ENCODE measurements around the gene AGPAT4.
A peak's percentile ranks its signal among the peaks of the same experiment; 100 is the strongest.
"Not testable (repeated sequence)": the region's sequence is repeated elsewhere in the genome, so short reads cannot be mapped to it uniquely, and the experiment has no call there.

Gene AGPAT4

DNA sequence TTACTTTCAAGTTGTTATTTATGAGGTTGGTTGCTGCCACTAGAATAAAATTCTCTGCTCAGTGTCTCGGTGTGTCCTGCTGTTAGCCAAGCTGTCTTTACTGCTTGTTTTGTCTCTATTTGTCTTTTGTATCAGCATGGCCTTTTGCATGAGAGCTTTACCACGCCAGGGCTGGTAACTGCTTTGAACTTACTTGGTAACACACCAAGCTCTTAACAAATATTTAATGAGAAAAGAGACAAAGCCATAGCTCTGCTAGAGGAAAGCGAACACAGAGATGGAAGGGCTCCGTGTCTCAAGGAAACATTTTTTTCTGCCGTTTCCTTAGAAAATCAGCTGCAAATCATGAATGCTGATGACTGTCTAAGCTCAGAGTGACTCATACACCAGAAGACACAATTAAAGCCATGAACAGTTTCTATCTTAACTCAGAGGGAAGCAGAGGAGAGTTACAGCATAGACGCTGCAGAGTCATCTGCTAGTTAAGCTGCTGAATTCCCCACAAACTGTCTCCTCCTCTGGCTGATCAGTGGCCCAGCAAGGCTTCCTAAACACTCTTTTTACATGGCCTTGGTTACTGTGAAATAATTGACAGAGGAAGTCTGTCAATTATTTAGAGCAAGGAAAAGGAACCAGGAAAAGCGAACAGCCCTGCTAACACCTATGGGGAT, 44.8 kb downstream of the AGPAT4 start:
- H3K4me3 ChIP-seq (ENCODE audit: low read depth, low read length) = no peak overlapping the region
- DNase-seq (ENCODE audit: low read depth) = peak; percentile 23
- TF ChIP-seq, protein P1, sequence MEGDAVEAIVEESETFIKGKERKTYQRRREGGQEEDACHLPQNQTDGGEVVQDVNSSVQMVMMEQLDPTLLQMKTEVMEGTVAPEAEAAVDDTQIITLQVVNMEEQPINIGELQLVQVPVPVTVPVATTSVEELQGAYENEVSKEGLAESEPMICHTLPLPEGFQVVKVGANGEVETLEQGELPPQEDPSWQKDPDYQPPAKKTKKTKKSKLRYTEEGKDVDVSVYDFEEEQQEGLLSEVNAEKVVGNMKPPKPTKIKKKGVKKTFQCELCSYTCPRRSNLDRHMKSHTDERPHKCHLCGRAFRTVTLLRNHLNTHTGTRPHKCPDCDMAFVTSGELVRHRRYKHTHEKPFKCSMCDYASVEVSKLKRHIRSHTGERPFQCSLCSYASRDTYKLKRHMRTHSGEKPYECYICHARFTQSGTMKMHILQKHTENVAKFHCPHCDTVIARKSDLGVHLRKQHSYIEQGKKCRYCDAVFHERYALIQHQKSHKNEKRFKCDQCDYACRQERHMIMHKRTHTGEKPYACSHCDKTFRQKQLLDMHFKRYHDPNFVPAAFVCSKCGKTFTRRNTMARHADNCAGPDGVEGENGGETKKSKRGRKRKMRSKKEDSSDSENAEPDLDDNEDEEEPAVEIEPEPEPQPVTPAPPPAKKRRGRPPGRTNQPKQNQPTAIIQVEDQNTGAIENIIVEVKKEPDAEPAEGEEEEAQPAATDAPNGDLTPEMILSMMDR (IDR thresholded peaks at IDR 0.05; ENCODE audit: control insufficient read depth, extremely low read depth, insufficient read depth) = no peak

DNA sequence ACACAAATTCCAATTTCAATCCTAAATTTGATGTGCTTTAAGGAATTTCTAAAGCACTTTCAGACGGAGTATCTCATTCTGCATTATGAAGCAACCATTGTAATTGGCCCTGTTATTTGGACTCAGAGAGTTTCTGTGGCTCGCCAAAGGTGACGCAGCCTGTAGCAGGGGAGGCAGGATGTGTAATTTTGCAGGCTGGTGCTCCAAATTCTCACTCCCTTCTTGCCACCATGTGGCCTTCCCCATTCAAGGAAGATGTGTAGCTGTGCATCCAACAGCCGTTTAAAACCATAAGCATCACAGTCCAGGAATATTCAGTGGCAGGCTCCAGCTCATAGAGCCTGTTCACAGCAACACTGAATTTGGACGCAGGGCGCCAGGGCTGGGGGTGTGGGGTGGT, 45.8 kb downstream of the AGPAT4 start:
- H3K4me3 ChIP-seq (ENCODE audit: low read depth, low read length) = no peak overlapping the region
- TF ChIP-seq, protein P1 (IDR thresholded peaks at IDR 0.05; ENCODE audit: control insufficient read depth, extremely low read depth, insufficient read depth) = no peak
- no peak for DNase-seq (ENCODE audit: low read depth)

DNA sequence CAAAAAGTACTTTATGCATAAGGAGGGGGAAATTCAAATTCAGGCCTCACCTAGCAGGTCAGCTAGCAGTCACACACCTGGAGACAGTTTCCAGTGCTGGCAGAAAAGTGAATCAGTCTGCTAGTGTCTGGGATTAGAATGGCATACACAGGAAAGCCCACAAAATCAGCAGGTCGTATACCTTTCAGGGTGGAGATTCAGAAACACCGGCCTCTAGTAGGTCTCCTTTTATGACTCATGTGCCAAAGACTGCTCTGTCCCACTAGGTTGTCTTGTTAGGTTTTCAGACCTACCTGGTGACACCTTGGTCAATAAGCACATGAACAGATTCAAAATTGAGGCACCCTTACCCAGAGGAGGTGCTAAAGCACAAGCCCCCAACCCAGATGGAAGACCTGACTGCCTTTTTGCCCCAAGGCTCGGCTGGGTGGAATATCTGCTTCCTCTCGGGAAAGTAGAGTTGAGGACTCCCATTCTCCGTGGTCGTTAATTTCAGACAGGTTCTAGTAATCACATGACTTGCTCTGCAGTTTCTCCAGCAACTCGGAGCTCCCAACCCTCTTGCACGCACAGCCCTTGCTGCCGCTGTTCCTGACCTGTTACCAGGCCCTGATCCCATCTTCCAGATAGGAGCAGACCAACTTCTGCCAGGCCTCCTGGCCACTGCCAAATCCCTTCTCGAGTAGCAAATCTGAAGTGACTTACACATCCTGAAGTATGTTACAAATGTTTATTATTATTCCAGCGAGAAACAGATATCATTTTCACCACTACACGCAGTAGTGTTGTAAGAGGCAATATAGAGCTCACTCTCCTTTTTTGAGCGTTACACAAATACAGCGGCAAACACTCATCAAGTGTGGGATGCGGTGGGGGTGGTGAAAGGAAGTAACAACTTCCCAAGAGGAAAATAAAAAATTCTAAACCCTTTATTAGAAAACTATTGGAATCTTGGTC, 46.6 kb downstream of the AGPAT4 start:
- H3K4me3 ChIP-seq (ENCODE audit: low read depth, low read length) = no peak overlapping the region
- TF ChIP-seq, protein P1 (IDR thresholded peaks at IDR 0.05; ENCODE audit: control insufficient read depth, extremely low read depth, insufficient read depth) = no peak
- no peak for DNase-seq (ENCODE audit: low read depth)

DNA sequence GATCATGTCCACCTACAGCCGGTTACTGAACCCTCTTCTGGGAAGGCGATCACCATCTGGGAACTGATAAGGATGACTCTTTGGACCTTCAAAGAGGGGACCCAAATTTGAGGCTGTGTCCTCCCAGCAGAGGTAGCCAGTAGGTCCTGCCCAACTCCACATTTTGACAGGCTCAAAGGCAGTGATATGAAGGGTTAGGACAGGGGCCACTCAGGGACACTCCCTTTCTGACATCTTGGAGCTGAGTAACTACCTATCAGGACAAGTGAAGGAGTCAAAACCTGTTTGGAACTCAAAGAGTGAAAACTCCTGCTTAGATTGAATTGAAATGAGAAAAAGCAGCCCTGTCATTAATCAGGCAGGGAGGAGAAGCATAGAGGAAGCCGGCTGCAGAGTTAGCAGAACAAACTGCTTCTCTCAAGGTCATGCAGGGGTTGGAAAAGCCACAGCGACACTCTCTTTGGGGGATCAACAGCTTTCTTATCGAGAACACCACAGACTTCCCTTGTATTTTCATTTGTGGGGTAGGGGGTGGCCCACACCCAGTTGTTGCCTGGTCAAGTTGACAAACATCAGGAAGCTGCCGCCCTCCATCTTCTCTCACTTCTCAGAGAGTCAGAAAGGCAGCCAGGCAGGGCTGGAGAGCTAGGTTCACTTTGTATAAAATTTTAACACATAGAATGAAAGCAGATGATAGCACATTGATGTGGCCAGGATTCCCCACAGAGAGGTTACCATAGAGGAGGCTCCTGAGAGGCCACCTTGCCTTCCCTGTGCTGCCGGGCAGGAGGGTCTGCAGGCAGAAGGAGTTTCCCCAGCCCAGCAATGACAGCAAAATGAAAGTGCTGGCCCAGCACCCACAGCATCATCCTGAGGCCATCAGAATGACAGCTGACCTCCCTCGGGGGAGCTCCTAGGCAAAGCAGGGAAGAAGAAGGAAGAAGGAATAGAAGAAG, 47.6 kb downstream of the AGPAT4 start:
- DNase-seq (ENCODE audit: low read depth) = no peak
- H3K4me3 ChIP-seq (ENCODE audit: low read depth, low read length) = no peak overlapping the region
- TF ChIP-seq, protein P1 (IDR thresholded peaks at IDR 0.05; ENCODE audit: control insufficient read depth, extremely low read depth, insufficient read depth) = no peak

DNA sequence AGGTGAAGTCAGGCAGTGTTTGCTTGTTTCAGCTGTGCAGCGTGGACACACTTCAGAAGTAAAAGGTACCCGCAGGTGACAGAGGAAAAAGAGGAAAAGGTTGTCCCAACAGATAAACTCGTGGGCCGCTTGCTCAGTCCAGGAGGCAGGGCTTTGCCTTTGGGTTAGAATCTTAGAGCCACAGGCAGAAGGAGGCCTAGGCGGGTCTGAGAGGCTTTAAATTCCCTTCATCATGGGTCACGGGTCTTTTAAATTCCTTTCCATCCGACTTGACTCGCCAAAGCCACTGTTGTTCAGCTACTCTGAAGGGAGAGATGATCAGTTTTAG, 48.2 kb downstream of the AGPAT4 start:
- no peak overlapping the region for H3K4me3 ChIP-seq (ENCODE audit: low read depth, low read length)
- no peak for DNase-seq (ENCODE audit: low read depth)
- TF ChIP-seq, protein P1 (IDR thresholded peaks at IDR 0.05; ENCODE audit: control insufficient read depth, extremely low read depth, insufficient read depth) = no peak

DNA sequence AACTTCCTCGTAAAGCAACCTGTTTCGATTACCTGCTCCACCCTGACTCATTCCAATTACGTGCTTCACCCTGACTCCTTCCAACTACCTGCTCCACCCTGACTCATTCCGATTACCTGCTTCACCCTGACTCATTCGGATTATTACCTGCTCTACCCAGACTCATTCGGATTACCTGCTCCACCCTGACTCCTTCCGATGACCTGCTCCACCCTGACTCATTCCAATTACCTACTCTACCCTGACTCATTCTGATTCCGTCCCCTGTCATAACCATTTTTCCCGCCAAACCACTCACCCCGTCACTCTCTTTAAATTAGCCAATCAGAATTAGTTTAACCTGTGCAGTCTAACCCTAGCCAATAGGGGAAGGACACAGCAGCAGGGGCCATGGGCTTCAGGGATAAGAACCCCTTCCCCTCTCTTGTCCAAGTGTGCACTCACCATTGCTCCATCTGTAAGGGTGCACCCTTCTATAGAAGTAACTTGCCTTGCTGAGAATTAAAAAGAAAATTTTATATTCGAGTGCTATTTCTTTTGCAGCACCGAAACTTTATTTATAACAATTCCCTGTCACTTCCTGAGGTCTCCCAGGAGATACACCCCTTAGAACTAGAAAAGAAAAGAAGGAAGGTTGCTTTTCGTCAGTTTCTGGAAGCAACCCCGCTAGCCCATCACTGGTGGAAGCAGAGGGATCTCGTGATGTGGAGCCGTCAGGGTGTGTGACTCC, 48.7 kb downstream of the AGPAT4 start:
- DNase-seq (ENCODE audit: low read depth); H3K4me3 ChIP-seq (ENCODE audit: low read depth, low read length): not testable (repeated sequence)
